IMR-90 (cell line): Measurements from ENCODE around the gene ATP5ME.

Experiments used
- CTCF ChIP-seq: conservative IDR thresholded peaks from 2 replicates; pipeline ENCODE4 v1.5.1; 2012; ENCODE audit warnings: mild to moderate bottlenecking, low read depth, low read length, improper control_type of control experiment
- ELK1 ChIP-seq: fragments of 150-350 bp; IDR thresholded peaks from 2 replicates; pipeline ENCODE4 v1.6.1; 2016; ENCODE audit warnings: low read depth, mild to moderate bottlenecking, low read length, moderate library complexity, borderline replicate concordance
- POLR2A ChIP-seq: IDR thresholded peaks from 2 replicates; pipeline ENCODE4 v1.6.1; 2012; ENCODE audit warnings: mild to moderate bottlenecking, low read depth, low read length
- RAD21 ChIP-seq: IDR thresholded peaks from 2 replicates; pipeline ENCODE4 v1.6.1; 2012; ENCODE audit warnings: low read length, improper control_type of control experiment
- RFX5 ChIP-seq: IDR thresholded peaks from 2 replicates; pipeline ENCODE4 v1.8.0; 2012; ENCODE audit warnings: low read depth, mild to moderate bottlenecking, low read length, moderate library complexity

DNA sequence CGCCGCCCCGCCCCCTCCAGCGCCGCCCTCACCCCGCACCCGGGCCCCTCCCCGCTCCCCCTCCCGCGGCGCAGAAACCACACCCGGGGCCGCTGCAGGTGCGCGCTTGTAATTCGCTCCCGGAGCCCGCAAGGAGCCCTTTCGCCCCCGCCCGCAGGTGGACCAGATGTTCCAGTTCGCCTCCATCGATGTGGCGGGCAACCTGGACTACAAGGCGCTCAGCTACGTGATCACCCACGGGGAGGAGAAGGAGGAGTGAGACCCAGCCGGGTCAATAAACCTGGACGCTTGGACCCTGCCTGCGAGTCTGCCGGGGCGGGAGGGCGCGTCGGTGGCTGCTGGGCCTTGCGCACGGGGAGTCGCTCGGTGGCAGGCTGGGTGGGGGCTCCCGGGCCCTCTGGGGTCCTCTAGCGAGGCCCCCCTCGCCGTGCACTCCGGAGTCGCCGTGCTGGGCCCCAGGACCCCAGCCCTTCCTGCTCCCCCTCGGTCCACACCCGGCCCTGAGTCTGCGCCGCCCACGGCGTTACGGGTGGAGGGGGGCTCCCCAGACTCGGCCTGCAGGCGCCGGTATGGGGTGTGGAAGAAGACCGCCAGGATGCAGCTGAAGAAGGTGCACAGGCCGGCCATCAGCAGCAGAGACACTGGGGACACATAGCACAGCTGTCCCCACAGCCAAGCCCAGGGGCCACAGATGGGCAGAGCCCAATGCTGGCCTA, 7.8 kb upstream of the ATP5ME start:
- TF ChIP-seq RFX5: no peak
- no peak for TF ChIP-seq CTCF
- no peak for TF ChIP-seq RAD21
- no peak for TF ChIP-seq ELK1
- TF ChIP-seq POLR2A: no peak
